Small intestine (tissue), 7 donors: ENCODE measurements around the gene REC114. TPM values are rescaled to one million over a fixed set of nuclear protein-coding genes. Genes with fewer than 3 reads are reported as not detected.
"Not testable (repeated sequence)": the region's sequence is repeated elsewhere in the genome, so short reads cannot be mapped to it uniquely, and the experiment has no call there.

Experiments used
- DNase-seq, 2 donors: peaks; one replicate each; pipeline versions ENCODE4 v3.0.0 to v3.0.0-alpha.2; 2013
- FAIRE-seq: peaks from 2 replicates; lab custom pipeline; 2012; peaks lifted over from hg19 to GRCh38; lab: Jason Lieb, UNC
- H3K27ac ChIP-seq, 3 donors: one replicate each; pipeline ENCODE4 v1.5.1; 2013; ENCODE audit warnings: low read length in 2 of 3, mild to moderate bottlenecking in 2 of 3, control low read depth in 1 of 3, inconsistent platforms in 1 of 3, low read depth in 1 of 3, moderate library complexity in 1 of 3
- H3K27me3 ChIP-seq, 3 donors: one replicate each; pipeline ENCODE4 v1.6.1; 2013; ENCODE audit warnings: low read length in 3 of 3, inconsistent platforms in 1 of 3; ENCODE audit not compliant: control insufficient read depth in 3 of 3, insufficient read depth in 3 of 3
- H3K36me3 ChIP-seq, 3 donors: one replicate each; pipeline ENCODE4 v1.6.1; 2013; ENCODE audit warnings: low read length in 3 of 3, inconsistent platforms in 1 of 3, low read depth in 1 of 3, mild to moderate bottlenecking in 1 of 3, moderate library complexity in 1 of 3; ENCODE audit not compliant: control insufficient read depth in 3 of 3, insufficient read depth in 2 of 3
- H3K4me1 ChIP-seq, 3 donors: one replicate each; pipeline ENCODE4 v1.6.1; 2013; ENCODE audit warnings: low read length in 2 of 3, inconsistent platforms in 1 of 3, low read depth in 1 of 3, mild to moderate bottlenecking in 1 of 3, moderate library complexity in 1 of 3; ENCODE audit not compliant: control insufficient read depth in 3 of 3, insufficient read depth in 2 of 3
- H3K4me3 ChIP-seq, 3 donors: one replicate each; pipeline ENCODE4 v1.5.1; 2013; ENCODE audit warnings: low read length in 3 of 3, control low read depth in 1 of 3, inconsistent platforms in 1 of 3, low read depth in 1 of 3, mild to moderate bottlenecking in 1 of 3, moderate library complexity in 1 of 3
- H3K9me3 ChIP-seq, 2 donors: one replicate each; pipeline ENCODE4 v1.6.1; 2013; ENCODE audit warnings: low read depth in 1 of 2, low read length in 1 of 2; ENCODE audit not compliant: control insufficient read depth in 2 of 2, insufficient read depth in 1 of 2
- WGBS, 3 donors: extraction: QIAGEN DNeasy Blood & Tissue Kit; methylation state at CpG; one replicate each; pipeline ENCODE4 v1.1.7; 2013; 5-methylcytosine and 5-hydroxymethylcytosine counted together
- polyA plus RNA-seq, 4 donors: library from polyadenylated mRNA; stranded (reverse) in 3 of 4; unstranded in 1 of 4; fragments of 200-250 nt in 3 of 4; fragments of 120-200 nt in 1 of 4; gene quantifications; one replicate each; pipeline versions ENCODE4 v1.2.1 to v1.2.3, GENCODE V29; 2013
- donor health status: healthy with polysubstance abuse.
- donor health status: control.
- donor health status: control.
- donor health status: Bipolar disorder and iron deficiency.
- donor health status: healthy.

Gene REC114
- polyA plus RNA-seq, 4 donors: 0.13 TPM; not detected in 3

- 72 to 74% (median 73%) methylated on average over 3 of the region's 3 CpGs for WGBS, 3 donors
- H3K4me1 ChIP-seq: no peaks in the 10 kb centered on the region
- H3K9me3 ChIP-seq: no peaks in the 10 kb centered on the region
- H3K4me3 ChIP-seq: no peak overlapping the region
- FAIRE-seq (no peak), DNase-seq (no peak)
- peaks cover 0 to 8% (median 0%) of the 10 kb centered on the region in 3 donors for H3K27me3 ChIP-seq
- no peaks in the 10 kb centered on the region for H3K36me3 ChIP-seq
- no peak overlapping the region for H3K27ac ChIP-seq
Measured at GRCh38 chr15:73414876-73415275, 28.1 kb upstream of the REC114 start.

- Histone ChIP-seq H3K4me1 (no peaks in the 10 kb centered on the region), H3K4me3 (no peak overlapping the region), H3K27ac (no peak overlapping the region), H3K9me3 (no peaks in the 10 kb centered on the region), H3K27me3 (peaks cover 0 to 4% (median 2%) of the 10 kb centered on the region in 3 donors), H3K36me3 (no peaks in the 10 kb centered on the region)
- WGBS, 3 donors: 83 to 96% (median 96%) methylated on average over 1 of the region's 1 CpG
- FAIRE-seq (no peak), DNase-seq (no peak)
Measured at GRCh38 chr15:73424506-73424905, 18.5 kb upstream of the REC114 start.

GRCh38 chr15:73425510-73425909 lies 17.5 kb upstream of the REC114 start:
- H3K27ac ChIP-seq: no peak overlapping the region
- 43 to 63% (median 54%) methylated on average over 2 of the region's 2 CpGs for WGBS, 3 donors
- H3K9me3 ChIP-seq: no peaks in the 10 kb centered on the region
- H3K36me3 ChIP-seq: no peaks in the 10 kb centered on the region
- FAIRE-seq: no peak
- peaks cover 0 to 7% (median 2%) of the 10 kb centered on the region in 3 donors for H3K27me3 ChIP-seq
- DNase-seq: no peak
- no peaks in the 10 kb centered on the region for H3K4me1 ChIP-seq
- H3K4me3 ChIP-seq: no peak overlapping the region

- no peak overlapping the region for H3K27ac ChIP-seq
- H3K9me3 ChIP-seq: no peaks in the 10 kb centered on the region
- no peak for DNase-seq
- H3K36me3 ChIP-seq: no peaks in the 10 kb centered on the region
- 36 to 43% (median 41%) methylated on average over 5 of the region's 5 CpGs for WGBS, 3 donors
- no peak for FAIRE-seq
- peaks cover 0 to 7% (median 2%) of the 10 kb centered on the region in 3 donors for H3K27me3 ChIP-seq
- H3K4me3 ChIP-seq: no peak overlapping the region
- H3K4me1 ChIP-seq: no peaks in the 10 kb centered on the region
Measured at GRCh38 chr15:73426323-73426994, 16.5 kb upstream of the REC114 start.

GRCh38 chr15:73431329-73431728 lies 11.6 kb upstream of the REC114 start:
- not testable (repeated sequence) for H3K4me3 ChIP-seq, DNase-seq, H3K36me3 ChIP-seq, H3K27me3 ChIP-seq, H3K9me3 ChIP-seq, H3K27ac ChIP-seq, FAIRE-seq, H3K4me1 ChIP-seq
- 84 to 88% (median 86%) methylated on average over 7 of the region's 7 CpGs for WGBS, 3 donors

GRCh38 chr15:73433873-73434272 lies 9.1 kb upstream of the REC114 start:
- DNase-seq (no peak), FAIRE-seq (no peak)
- no peaks in the 10 kb centered on the region for H3K36me3 ChIP-seq
- H3K27ac ChIP-seq: no peak overlapping the region
- H3K4me3 ChIP-seq: no peak overlapping the region
- WGBS, 3 donors: 81 to 88% (median 84%) methylated on average over 4 of the region's 4 CpGs
- no peaks in the 10 kb centered on the region for H3K4me1 ChIP-seq
- peaks cover 0 to 6% (median 0%) of the 10 kb centered on the region in 3 donors for H3K27me3 ChIP-seq
- no peaks in the 10 kb centered on the region for H3K9me3 ChIP-seq

- Histone ChIP-seq H3K36me3 (no peaks in the 10 kb centered on the region), H3K27ac (no peak overlapping the region), H3K4me3 (no peak overlapping the region), H3K4me1 (no peaks in the 10 kb centered on the region), H3K9me3 (no peaks in the 10 kb centered on the region), H3K27me3 (peaks cover 0 to 3% (median 2%) of the 10 kb centered on the region in 3 donors)
- DNase-seq: no peak
- no peak for FAIRE-seq
- WGBS, 3 donors: 83 to 89% (median 84%) methylated on average over 2 of the region's 2 CpGs
Measured at GRCh38 chr15:73436613-73437012, 6.4 kb upstream of the REC114 start.

GRCh38 chr15:73437543-73438109 lies 5.3 kb upstream of the REC114 start:
- 51 to 65% (median 58%) methylated on average over 4 of the region's 4 CpGs for WGBS, 3 donors
- no peak for DNase-seq
- H3K27me3 ChIP-seq: peaks cover 0 to 3% (median 2%) of the 10 kb centered on the region in 3 donors

More at GRCh38 chr15:73437543-73438109, 5.3 kb upstream of the REC114 start:
- Histone ChIP-seq H3K9me3 (no peaks in the 10 kb centered on the region), H3K4me3 (no peak overlapping the region), H3K27ac (no peak overlapping the region), H3K4me1 (no peaks in the 10 kb centered on the region), H3K36me3 (no peaks in the 10 kb centered on the region)
- FAIRE-seq: no peak
